ENCODE data around the gene GPLD1. TPM values are rescaled to one million over a fixed set of nuclear protein-coding genes. Genes with fewer than 3 reads are reported as not detected.
A peak's percentile ranks its signal among the peaks of the same experiment; 100 is the strongest.
"Not testable (repeated sequence)": the region's sequence is repeated elsewhere in the genome, so short reads cannot be mapped to it uniquely, and the experiment has no call there.

Gene GPLD1
- total and polyA plus RNA-seq, 4 donors = 0.45 to 3.8 (median 1.7) TPM

DNA sequence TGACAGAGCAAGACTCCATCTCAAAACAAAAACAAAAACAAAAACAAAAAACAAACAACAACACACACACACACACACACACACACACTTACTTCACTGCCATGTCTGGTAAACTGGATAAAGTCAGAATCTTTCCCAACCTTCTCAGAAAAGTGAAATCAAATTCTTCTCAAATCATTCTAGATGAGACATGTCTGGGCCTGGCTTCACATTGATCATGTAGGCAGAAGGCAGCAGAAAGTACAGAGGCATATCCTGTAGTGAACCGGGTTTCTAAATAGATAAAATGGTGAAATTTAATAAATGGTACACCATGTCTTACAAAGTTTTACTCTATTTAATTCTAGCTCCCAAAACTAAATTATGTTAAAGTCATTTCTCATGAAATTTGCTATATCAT, 101.6 kb downstream of the GPLD1 start:
- H3K4me3 ChIP-seq = no peak overlapping the region
- no peaks in the 10 kb centered on the region for H3K36me3 ChIP-seq (ENCODE audit: control insufficient read depth in 4 of 4, insufficient read depth in 4 of 4, low read length in 4 of 4)
- H3K27ac ChIP-seq (ENCODE audit: low read depth in 1 of 2, low read length in 1 of 2) = no peak overlapping the region
- H3K4me1 ChIP-seq (ENCODE audit: control insufficient read depth in 5 of 5, insufficient read depth in 5 of 5, low read length in 5 of 5) = no peaks in the 10 kb centered on the region
- H3K9me3 ChIP-seq (ENCODE audit: control insufficient read depth in 4 of 4, insufficient read depth in 3 of 4, low read length in 3 of 4) = no peaks in the 10 kb centered on the region
- no peak for DNase-seq
- ATAC-seq (ENCODE audit: insufficient read depth, low FRiP score) = no peak
- 89 to 92% methylated on average over 1 of the region's 1 CpG for WGBS, 2 donors
- H3K9ac ChIP-seq (ENCODE audit: insufficient read depth in 1 of 2, low read length in 2 of 2) = no peak overlapping the region
- TF ChIP-seq, protein P1, sequence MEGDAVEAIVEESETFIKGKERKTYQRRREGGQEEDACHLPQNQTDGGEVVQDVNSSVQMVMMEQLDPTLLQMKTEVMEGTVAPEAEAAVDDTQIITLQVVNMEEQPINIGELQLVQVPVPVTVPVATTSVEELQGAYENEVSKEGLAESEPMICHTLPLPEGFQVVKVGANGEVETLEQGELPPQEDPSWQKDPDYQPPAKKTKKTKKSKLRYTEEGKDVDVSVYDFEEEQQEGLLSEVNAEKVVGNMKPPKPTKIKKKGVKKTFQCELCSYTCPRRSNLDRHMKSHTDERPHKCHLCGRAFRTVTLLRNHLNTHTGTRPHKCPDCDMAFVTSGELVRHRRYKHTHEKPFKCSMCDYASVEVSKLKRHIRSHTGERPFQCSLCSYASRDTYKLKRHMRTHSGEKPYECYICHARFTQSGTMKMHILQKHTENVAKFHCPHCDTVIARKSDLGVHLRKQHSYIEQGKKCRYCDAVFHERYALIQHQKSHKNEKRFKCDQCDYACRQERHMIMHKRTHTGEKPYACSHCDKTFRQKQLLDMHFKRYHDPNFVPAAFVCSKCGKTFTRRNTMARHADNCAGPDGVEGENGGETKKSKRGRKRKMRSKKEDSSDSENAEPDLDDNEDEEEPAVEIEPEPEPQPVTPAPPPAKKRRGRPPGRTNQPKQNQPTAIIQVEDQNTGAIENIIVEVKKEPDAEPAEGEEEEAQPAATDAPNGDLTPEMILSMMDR (IDR thresholded peaks at IDR 0.05; ENCODE audit: control extremely low read depth, extremely low read depth) = no peak
- H3K27me3 ChIP-seq (ENCODE audit: control insufficient read depth in 3 of 3, insufficient read depth in 3 of 3, low read length in 2 of 3) = no peaks in the 10 kb centered on the region

DNA sequence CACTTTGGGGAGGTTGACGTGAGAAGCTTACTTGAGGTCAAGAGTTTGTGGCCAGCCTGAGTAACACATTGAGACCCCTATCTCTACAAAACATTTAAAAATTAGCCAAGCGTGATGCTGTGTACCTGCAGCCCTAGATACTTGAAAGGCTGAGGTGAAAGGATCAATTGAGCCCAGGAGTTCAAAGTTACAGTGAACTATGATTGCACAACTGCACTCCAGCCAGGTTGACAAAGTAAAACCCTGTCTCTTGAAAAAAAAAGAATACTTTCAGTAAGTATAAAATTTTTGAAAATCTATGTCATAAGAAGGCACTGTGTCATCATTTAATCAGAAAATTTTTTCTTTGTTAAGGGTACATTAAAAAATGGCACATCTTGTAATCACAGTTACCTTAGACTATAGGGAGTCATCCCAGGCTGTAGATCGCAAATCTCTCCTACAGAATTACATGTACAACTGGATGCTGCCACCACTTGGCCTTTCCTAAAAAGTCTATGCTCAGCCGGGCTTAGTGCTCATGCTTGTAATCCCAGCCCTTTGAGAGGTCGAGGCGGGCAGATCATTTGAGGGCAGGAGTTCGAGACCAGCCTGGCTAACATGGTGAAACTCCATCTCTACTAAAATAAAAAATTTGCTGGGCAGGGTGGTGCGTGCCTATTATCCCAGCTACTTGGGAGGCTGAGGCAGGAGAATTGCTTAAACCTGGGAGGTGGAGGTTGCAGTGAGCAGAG, 103.7 kb downstream of the GPLD1 start:
- H3K36me3 ChIP-seq (ENCODE audit: control insufficient read depth in 4 of 4, insufficient read depth in 4 of 4, low read length in 4 of 4) = no peaks in the 10 kb centered on the region
- H3K9me3 ChIP-seq (ENCODE audit: control insufficient read depth in 4 of 4, insufficient read depth in 3 of 4, low read length in 3 of 4) = no peaks in the 10 kb centered on the region
- H3K27ac ChIP-seq (ENCODE audit: low read depth in 1 of 2, low read length in 1 of 2) = no peak overlapping the region
- no peaks in the 10 kb centered on the region for H3K4me1 ChIP-seq (ENCODE audit: control insufficient read depth in 5 of 5, insufficient read depth in 5 of 5, low read length in 5 of 5)
- H3K9ac ChIP-seq (ENCODE audit: insufficient read depth in 1 of 2, low read length in 2 of 2) = no peak overlapping the region
- no peaks in the 10 kb centered on the region for H3K27me3 ChIP-seq (ENCODE audit: control insufficient read depth in 3 of 3, insufficient read depth in 3 of 3, low read length in 2 of 3)
- TF ChIP-seq, protein P1 (IDR thresholded peaks at IDR 0.05; ENCODE audit: control extremely low read depth, extremely low read depth) = no peak
- DNase-seq = peak in 1 of 3 donors; percentile 5
- ATAC-seq (ENCODE audit: insufficient read depth, low FRiP score) = no peak
- no peak overlapping the region for H3K4me3 ChIP-seq
- 70 to 82% methylated on average over 8 of the region's 8 CpGs for WGBS, 2 donors

DNA sequence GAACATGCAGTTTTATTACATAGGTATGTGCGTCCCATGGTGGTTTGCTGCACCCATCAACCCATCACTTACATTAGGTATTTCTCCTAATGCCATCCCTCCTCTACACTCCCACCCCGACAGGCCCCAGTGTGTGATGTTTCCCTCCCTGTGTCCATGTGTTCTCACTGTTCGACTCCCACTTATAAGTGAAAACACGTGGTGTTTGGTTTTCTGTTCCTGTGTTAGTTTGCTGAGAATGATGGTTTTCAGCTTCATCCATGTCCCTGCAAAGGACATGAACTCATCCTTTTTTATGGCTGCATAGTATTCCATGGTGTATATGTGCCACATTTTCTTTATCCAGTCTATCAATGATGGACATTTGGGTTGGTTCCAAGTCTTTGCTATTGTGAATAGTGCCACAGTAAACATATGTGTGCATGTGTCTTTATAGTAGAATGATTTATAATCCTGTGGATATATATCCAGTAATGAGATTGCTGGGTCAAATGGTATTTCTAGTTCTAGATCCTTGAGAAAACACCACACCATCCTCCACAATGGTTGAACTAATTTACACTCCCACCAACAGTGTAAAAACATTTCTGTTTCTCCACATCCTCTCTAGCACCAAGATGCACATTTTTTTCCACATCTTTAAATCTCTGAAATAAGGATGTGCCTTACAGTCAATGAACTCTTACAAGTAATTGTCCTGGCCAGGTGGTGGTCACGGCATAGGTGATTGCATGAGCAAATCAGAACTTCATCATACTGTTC, 104.8 kb downstream of the GPLD1 start:
- H3K36me3 ChIP-seq (ENCODE audit: control insufficient read depth in 4 of 4, insufficient read depth in 4 of 4, low read length in 4 of 4); DNase-seq; H3K4me1 ChIP-seq (ENCODE audit: control insufficient read depth in 5 of 5, insufficient read depth in 5 of 5, low read length in 5 of 5); H3K27ac ChIP-seq (ENCODE audit: low read depth in 1 of 2, low read length in 1 of 2); H3K4me3 ChIP-seq; ATAC-seq (ENCODE audit: insufficient read depth, low FRiP score); H3K27me3 ChIP-seq (ENCODE audit: control insufficient read depth in 3 of 3, insufficient read depth in 3 of 3, low read length in 2 of 3); H3K9me3 ChIP-seq (ENCODE audit: control insufficient read depth in 4 of 4, insufficient read depth in 3 of 4, low read length in 3 of 4); H3K9ac ChIP-seq (ENCODE audit: insufficient read depth in 1 of 2, low read length in 2 of 2): not testable (repeated sequence)
- 93 to 96% methylated on average over 5 of the region's 5 CpGs for WGBS, 2 donors

DNA sequence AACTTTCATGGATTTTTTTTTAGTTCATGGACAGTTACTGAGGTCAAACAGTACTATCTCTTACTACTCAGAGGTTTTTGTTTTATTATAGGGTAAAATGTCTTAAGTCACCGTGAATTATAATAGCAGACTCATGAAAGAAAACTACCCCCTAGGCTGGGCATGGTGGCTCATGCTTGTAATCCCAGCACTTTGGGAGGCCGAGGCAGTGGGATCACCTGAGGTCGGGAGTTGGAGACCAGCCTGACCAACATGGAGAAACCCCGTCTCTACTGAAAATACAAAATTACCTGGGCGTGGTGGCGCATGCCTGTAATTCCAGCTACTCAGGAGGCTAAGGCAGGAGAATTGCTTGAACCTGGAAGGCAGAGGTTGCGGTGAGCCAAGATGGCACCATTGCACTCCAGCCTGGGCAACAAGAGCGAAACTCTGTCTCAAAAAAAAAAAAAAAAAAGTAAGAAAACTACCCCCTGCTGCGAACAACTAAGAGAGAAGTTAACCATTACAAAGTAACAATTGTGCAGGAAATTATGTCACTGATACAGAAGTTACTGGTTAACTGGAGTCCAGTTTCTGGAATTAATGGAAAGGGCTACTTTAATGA, 106.4 kb downstream of the GPLD1 start:
- H3K27ac ChIP-seq (ENCODE audit: low read depth in 1 of 2, low read length in 1 of 2); H3K4me3 ChIP-seq; H3K9ac ChIP-seq (ENCODE audit: insufficient read depth in 1 of 2, low read length in 2 of 2); ATAC-seq (ENCODE audit: insufficient read depth, low FRiP score); DNase-seq; H3K27me3 ChIP-seq (ENCODE audit: control insufficient read depth in 3 of 3, insufficient read depth in 3 of 3, low read length in 2 of 3); H3K36me3 ChIP-seq (ENCODE audit: control insufficient read depth in 4 of 4, insufficient read depth in 4 of 4, low read length in 4 of 4); H3K4me1 ChIP-seq (ENCODE audit: control insufficient read depth in 5 of 5, insufficient read depth in 5 of 5, low read length in 5 of 5); H3K9me3 ChIP-seq (ENCODE audit: control insufficient read depth in 4 of 4, insufficient read depth in 3 of 4, low read length in 3 of 4): not testable (repeated sequence)
- WGBS, 2 donors = 96 to 97% methylated on average over 9 of the region's 9 CpGs

Measured in lung (tissue), 12 donors.